Activated CD4-positive, CD25-positive, alpha-beta regulatory T cell treated with anti-CD3 and anti-CD28 coated beads, Interleukin-2, amount 50 U/mL, for 16 hours (primary cell): Measurements from ENCODE around the gene RPS6KL1.

ENCODE experiments used
- DNase-seq: peaks from one replicate; pipeline ENCODE4 v3.0.0-alpha.2; 2020; ENCODE audit warnings: low read depth, low spot score

The RPS6KL1 gene

DNA sequence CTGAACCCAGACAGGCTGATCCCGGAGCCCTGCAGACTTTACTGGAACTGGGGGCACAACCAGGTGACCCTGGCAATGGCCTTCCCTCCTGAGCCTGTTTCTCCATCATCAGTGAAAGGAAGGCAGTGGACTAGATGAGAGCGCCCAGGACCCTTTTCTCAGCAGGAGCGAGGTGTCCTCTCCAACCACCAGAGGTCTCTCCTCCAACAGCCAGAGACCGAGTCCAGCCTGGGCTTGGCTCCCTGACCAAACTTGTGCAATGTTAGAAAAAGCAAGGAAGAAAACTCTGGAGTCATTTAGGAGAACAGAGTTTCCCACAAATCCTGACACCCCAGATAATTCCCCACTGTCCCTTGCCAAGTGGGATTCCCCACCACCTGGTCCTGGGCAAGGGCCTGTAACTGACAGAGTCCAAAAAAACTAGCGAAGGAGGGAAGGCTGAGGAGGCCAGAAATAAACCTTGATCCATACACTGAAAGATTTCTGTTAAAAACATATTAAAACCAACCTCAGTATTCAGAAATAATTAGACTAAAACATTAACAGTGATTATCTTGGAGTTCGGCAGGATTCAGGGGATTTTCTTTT is 9.0 kb downstream of the RPS6KL1 start:
- DNase-seq = no peak

GRCh38 chr14:74913393-74913910 is 9.6 kb downstream of the RPS6KL1 start:
- no peak for DNase-seq

- DNase-seq = no peak
These were observed 10.3 kb downstream of the RPS6KL1 start for GRCh38 chr14:74912801-74913200.

- no peak for DNase-seq
These were observed 10.9 kb downstream of the RPS6KL1 start for GRCh38 chr14:74912111-74912510.

GRCh38 chr14:74911704-74912103 is 11.4 kb downstream of the RPS6KL1 start:
- no peak for DNase-seq

DNA sequence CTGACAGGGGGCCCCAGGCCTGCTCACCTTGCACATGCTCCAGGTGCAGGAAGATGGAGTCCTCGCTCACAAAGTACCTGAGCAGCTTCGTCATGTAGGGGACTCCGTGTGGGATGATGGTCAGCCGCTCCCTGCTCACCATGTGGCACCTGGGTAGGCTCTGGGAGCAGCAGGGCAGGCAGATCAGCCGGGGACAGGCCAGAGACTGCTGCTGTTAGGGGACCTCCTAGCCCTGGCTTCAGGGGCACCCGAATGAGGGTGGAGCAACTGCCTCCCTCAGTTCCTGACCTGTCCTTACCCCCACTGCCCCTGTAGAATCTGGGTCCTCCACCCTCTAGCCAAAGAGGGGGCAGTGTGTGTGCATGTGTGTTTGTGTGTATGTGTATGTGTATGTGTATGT is 11.8 kb downstream of the RPS6KL1 start:
- DNase-seq = no peak

DNA sequence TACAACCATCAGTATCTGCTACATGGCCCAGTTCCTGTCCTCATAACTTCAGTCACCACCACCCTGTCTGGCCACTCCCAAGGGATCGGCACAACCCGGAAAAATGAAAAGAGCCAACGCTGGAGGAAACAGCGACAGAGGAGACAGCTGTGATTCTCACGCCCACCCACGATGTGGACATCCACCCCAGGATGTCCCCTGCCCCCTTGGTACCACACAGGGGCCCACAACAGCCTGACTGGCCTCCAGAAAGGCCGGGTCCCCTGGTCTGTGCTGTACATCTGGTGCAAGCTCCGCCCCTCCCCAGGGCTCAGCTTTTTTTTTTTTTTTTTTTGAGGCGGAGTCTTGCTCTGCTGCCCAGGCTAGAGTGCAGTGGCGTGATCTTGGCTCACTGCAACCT is 12.5 kb downstream of the RPS6KL1 start:
- DNase-seq = no peak

- no peak for DNase-seq
These were observed 13.1 kb downstream of the RPS6KL1 start for GRCh38 chr14:74909911-74910310.

DNA sequence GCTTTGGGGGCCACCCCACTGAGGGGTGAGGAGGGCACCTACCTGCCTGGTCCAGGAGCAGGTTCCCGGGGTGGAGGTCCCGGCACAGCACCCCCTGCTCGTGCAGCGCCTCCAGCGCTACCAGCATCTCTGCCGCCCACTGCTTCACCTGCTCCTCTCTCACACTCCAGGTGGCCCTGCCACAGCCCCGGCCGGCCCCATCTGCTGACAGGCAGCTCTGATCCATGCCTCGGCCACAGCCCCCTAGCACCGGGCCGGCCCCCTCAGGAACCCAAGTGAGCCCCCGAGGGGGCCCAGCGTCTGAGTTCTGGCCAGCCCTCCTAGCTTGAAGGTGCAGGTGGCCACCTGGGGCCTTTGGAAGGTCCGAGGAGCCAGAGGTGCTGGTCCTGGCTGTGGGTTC is 13.6 kb downstream of the RPS6KL1 start:
- DNase-seq = no peak

- no peak for DNase-seq
These were observed 14.2 kb downstream of the RPS6KL1 start for GRCh38 chr14:74908861-74909341.

DNA sequence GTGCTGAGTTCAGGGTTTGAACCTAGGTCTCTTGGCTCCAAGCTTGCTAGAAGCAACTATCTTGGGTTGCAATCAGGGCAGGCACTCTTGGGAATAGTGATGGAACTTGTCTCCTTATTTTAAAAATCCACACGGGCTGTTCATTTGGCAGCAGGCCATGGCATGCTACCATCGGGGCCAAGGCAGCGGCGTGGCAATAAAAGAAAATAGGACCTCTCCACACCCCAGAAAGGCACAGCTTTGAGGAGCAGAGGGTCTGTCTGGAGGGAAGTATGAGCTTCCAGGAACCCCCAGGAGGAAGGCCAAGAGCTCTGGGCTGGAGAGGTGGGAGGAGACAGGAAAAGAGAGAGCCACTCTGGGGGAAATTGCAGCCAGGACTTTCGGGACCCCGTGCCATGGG is 15.3 kb downstream of the RPS6KL1 start:
- DNase-seq = no peak

DNA sequence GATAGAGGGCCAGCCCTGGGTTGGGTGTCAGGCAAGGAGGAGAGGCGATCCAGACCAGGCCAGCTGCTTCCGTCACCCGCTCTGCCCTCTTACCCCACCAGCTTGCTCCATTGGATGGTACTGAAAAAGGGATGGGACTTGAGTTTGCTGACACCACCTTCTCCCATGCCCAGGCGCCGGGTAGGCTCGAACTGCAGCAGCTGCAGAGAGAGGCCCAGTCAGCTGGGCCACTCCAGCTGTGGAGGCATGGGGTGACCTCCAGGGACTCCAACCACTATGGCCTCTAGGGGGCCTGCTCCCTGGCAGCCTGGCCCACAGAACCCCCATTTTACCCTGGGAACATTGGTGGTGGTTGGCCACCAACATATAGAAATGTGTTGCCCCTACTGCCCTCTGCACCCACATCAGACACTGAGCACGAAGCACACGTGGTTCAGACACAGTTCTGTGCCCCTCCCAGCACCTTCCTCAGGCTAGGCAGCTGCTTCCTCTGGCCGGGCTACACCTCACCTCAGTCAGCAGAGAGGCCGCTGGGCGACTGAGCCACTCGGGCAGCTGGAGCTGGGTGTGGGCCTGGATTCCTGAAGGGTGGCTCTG is 16.0 kb downstream of the RPS6KL1 start:
- DNase-seq = no peak

- DNase-seq = peak; percentile 53
These were observed 17.4 kb downstream of the RPS6KL1 start for GRCh38 chr14:74905595-74906142.

DNA sequence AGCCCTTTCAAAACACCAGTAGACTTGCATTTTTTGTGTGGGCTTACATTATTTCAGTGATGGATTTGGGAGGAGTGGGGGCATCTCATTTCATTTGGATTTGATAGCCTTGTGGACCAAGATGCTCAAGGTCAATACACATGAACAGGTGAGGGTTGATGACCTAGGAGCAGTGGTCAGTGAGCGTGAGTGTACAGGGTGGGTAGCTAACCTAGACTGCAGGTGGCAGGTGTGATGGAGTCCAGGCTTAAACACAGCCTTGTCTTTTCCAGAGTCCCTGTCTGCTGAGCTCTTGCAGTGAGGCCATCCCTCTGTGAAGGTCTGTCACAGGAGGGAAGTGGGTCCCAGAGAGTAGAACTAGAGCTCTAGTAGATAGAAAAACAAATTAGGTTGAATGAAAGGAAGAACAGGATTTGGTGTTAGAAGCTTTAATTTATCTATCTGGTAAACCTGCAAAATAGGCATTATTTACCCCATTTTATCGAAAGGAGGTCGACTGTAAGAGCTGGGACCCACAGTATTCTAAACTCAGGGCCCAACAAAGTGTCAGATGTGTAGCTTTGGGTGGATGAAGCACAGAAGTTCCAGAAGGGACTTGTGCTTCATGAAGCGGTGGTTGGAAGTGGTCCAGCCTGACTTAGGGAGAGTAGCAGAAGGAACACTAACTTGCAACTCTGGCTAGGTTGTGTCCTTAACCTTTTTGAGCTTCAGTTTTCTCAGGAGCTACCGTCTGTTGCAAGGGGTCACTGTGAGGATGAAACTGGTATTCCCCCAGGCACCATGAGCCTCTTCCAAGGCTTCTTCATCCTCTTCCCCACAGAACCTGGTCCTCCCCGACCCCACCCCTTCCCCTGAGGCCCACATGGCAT is 18.2 kb downstream of the RPS6KL1 start:
- no peak for DNase-seq

DNA sequence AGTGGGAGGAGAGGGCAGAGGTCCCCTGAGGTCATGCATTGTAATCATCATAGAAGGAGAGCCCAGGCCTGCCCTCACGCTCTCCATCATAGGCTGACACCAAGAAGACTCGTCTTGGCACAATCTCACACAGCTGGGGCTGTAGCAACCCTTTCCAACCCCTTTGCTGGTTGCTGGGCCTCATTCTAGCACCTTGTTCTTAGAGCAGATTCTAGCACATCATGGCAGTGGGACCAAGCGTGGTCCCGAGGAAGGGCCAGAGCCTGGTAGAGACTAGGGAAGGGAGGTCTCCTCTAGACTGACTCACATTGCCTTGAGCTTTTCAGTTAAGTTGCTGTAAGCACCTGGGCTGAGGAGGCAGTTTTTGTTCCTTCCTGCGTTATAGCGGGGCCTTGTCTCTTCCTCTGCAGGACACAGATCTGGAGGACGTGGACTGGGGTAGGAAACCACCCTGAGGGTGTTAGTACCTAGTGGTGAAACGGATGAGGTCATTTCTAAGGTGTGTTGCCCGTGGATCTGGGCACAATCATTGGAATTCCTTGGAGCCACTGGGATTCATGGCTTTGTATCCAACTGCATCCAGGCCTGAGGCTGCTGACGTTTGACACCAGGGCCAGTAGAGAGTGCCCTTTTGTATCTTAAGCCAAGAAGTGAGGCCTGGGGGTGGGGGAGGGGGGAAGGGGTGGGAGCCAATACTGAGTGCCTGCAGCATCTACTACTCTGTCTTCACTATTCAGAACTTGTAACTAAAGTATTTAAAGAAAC is 19.9 kb downstream of the RPS6KL1 start:
- no peak for DNase-seq

- DNase-seq = no peak
These were observed 24.4 kb downstream of the RPS6KL1 start for GRCh38 chr14:74898694-74899093.

DNA sequence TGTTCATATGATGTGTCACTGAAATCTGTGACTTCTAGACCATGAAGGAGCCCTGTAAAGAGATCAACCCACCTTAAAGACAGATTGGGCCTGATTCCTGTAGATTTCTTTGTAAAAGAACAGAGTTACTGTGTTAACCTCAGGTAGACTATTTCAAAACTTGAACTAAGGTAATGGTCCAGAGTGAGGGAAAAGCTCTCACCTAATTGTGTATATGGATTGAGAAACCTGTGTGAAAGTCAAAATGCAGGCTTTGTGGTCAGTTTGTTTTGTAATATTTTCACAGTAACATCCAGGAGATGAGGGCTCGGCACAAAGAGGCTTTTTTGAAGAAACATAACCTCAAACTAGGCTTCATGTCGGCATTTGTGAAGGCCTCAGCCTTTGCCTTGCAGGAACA is 25.0 kb downstream of the RPS6KL1 start:
- no peak for DNase-seq

GRCh38 chr14:74897642-74898041 is 25.4 kb downstream of the RPS6KL1 start:
- DNase-seq = no peak

DNA sequence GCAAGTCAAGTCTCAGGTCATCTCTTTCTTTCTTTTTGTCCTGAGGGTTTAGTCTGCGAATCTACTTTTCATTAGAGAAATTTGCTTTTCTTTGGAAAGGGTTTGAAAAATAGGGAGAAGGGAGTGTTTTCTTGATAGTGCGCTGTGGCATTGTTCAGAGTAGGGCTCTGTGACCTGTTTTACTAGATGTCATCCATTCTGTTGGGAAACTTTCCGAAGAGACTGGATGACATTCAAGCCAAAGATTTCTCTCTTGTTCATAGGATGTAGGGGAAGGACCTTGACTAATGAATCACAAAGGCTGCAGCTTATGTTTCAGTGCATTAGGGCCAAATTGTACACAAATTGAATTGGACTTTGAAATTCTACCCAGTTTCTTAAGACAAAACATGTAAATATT is 26.7 kb downstream of the RPS6KL1 start:
- no peak for DNase-seq

- DNase-seq = no peak
These were observed 29.4 kb downstream of the RPS6KL1 start for GRCh38 chr14:74893614-74894091.

DNA sequence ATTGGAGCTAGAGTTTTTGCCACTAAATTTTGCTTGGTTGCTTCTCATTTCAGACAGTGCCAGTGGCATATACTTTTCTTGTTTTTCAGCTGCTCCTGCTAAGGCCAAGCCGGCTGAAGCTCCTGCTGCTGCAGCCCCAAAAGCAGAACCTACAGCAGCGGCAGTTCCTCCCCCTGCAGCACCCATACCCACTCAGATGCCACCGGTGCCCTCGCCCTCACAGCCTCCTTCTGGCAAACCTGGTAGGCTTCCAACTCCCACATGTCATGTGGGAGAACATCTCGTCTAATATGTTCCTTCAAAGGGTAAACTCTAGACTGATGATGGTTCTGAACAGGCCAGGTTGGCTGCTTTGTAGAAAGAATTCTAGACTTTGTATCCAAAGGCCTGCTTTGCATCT is 30.3 kb downstream of the RPS6KL1 start:
- no peak for DNase-seq
